Measurements from ENCODE around the gene ZFYVE27. TPM values are rescaled to one million over a fixed set of nuclear protein-coding genes. Genes with fewer than 3 reads are reported as not detected.
A peak's percentile ranks its signal among the peaks of the same experiment; 100 is the strongest.

The ZFYVE27 gene
- total and polyA plus RNA-seq, 2 experiments from 2014 or later, result 50.7 to 59.8 TPM

DNA sequence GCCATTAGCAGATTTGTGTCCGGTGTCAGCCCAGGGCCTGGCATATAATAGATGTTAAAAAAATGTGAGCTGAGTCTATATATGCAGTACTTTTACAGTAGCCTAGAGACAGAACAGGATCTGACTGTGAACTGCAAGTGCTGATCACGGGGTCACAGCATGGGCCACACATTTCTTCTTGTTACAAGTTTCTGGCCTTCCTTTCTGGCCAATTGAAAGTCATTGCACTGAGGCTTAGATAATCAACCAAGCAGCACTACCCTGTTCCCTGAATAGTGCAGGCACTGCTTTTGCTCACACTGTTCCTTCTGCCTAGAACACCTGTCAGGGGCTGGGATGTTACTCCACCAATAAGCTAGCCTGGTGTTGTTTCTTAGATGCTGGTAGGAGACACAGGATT, 28.8 kb upstream of the ZFYVE27 start:
- Histone ChIP-seq H3K27ac (peak overlapping the region; percentile 98), H3K4me3 (no peak overlapping the region), H3K27me3 (no peaks in the 10 kb centered on the region), H3K4me1 (ENCODE audit: low read depth) (peaks cover 10% of the 10 kb centered on the region), H3K9me3 (ENCODE audit: low read depth) (no peaks in the 10 kb centered on the region), H3K36me3 (no peaks in the 10 kb centered on the region)
- TF ChIP-seq, protein P1, sequence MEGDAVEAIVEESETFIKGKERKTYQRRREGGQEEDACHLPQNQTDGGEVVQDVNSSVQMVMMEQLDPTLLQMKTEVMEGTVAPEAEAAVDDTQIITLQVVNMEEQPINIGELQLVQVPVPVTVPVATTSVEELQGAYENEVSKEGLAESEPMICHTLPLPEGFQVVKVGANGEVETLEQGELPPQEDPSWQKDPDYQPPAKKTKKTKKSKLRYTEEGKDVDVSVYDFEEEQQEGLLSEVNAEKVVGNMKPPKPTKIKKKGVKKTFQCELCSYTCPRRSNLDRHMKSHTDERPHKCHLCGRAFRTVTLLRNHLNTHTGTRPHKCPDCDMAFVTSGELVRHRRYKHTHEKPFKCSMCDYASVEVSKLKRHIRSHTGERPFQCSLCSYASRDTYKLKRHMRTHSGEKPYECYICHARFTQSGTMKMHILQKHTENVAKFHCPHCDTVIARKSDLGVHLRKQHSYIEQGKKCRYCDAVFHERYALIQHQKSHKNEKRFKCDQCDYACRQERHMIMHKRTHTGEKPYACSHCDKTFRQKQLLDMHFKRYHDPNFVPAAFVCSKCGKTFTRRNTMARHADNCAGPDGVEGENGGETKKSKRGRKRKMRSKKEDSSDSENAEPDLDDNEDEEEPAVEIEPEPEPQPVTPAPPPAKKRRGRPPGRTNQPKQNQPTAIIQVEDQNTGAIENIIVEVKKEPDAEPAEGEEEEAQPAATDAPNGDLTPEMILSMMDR (IDR thresholded peaks at IDR 0.05; ENCODE audit: low read depth, low read length), result no peak
- DNase-seq (ENCODE audit: low read depth in 1 of 2, low spot score in 1 of 2), result no peak

DNA sequence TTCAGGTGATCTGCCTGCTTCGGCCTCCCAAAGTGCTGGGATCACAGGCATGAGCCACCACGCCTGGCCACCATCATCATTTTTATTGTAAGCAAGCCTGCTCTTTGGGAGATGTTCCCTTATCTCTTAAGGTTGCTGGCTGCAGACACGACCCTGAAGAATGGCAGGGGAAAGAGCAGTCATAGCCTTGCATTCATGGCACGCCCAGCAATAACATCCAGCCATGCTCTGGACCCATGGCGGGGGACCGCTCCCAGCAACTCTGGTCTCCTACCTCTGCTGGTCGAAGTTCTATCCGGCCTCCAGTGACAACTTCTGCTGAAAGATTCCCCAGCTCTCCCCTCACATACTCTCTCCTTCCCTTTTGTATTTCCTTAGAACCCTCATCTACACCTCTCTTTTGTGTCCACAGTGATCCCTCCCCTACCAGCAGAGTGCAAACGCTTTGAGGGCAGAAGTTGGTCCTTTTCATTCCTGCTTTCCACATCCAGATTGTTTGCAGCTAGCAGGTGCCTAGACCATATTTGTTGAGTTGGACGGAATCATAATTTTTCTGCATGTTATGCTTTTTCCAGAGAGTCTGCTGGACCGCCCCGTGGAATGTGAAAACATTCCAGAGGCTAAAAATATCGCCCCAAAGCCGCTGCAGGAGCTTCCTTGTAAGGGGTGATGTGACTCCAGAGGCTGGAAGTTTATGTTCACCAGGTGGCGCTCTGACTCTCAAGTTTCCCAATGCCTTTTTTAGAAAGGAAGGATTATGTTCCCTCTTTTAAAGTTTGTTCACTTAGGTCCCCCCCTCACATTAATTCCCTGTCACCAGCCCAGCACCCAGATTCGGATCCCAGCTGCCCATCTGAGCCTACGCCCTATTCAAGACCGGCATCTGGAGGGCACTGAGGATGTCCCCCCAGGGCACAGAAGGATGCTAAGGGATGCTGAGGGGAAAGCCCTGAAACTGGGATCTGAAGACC, 27.7 kb upstream of the ZFYVE27 start:
- no peaks in the 10 kb centered on the region for H3K27me3 ChIP-seq
- H3K36me3 ChIP-seq, result no peaks in the 10 kb centered on the region
- TF ChIP-seq, protein P1 (IDR thresholded peaks at IDR 0.05; ENCODE audit: low read depth, low read length), result peak; percentile 80
- H3K4me1 ChIP-seq (ENCODE audit: low read depth), result peaks cover 11% of the 10 kb centered on the region
- H3K9me3 ChIP-seq (ENCODE audit: low read depth), result no peaks in the 10 kb centered on the region
- H3K27ac ChIP-seq, result peak overlapping the region; percentile 98
- H3K4me3 ChIP-seq, result no peak overlapping the region
- peak; percentile 88 to 89 for DNase-seq (ENCODE audit: low read depth in 1 of 2, low spot score in 1 of 2)

DNA sequence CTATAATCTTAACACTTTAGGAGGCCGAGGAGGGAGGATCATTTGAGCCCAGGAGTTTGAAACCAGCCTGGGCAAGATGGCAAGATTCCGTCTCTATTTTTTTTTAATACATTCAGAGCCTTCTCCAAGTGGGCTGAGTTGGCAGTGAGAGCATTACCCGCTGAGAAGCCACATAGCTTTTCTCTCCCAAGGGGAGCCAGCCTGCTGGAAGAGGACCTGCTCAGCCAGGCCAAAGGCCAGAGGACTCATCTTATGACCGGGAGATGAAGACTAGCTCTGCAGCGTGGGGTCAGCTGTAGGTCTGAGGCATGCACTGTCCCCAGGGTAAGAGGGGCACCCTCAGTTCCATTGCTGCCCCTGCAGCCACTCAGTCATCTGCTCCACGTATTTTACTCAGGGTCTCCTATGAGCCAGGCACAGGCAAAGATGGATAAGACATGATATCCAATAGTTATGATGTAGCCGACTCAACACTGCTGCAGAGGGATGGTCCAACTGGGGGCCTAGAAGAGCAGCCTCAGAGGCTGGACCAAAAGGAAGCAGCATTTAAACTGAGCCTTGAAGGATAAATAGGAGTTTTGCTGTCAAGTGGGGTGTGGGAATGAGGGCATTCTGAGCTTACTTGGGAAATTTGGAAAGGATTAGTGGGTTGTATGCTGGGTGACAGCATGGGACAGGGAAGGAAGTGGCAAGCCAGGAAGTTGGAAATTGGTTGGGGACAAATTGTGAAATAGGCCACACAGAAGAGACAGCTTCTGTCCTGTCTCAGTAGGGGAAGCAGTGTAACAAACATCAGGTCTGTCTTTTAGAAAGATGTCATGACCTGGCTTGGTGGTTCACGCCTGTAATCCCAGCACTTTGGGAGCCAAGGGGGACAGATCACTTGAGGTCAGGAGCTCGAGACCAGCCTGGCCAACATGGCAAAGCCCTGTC, 25.0 kb upstream of the ZFYVE27 start:
- peaks cover 11% of the 10 kb centered on the region for H3K4me1 ChIP-seq (ENCODE audit: low read depth)
- H3K36me3 ChIP-seq, result no peaks in the 10 kb centered on the region
- TF ChIP-seq, protein P1 (IDR thresholded peaks at IDR 0.05; ENCODE audit: low read depth, low read length), result no peak
- no peak overlapping the region for H3K4me3 ChIP-seq
- no peaks in the 10 kb centered on the region for H3K27me3 ChIP-seq
- no peak overlapping the region for H3K27ac ChIP-seq
- DNase-seq (ENCODE audit: low read depth in 1 of 2, low spot score in 1 of 2), result no peak
- no peaks in the 10 kb centered on the region for H3K9me3 ChIP-seq (ENCODE audit: low read depth)

DNA sequence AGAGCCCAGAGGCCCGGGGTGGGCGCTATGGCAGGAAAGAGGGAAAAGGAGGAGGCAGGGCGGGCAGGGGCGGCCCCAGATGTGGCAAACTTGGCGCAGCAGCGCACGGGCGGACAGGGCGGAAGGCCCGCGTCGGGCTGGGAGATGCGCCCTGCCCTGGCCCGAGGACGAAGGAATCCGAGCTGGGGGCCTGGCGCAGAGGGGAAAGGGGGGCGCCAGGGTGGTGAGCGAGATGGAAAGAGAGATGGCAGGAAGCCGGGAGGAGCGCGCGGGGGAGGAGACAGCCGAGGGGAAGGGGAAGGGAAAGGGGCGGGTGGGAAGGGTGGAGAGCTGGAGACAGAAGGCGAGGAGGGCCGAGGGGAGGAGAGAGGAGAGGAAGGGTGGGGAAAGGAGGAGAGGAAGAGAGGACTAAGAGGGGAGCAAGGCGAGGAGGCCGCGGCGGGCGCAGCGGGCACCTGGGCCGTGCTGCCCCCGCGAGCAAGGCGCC, 23.5 kb upstream of the ZFYVE27 start, which contains the start of gene MARVELD1:
TSS of gene MARVELD1 (plus strand) at position 392 of the 487 bp plus-strand sequence. CDS start 147 bp downstream, outside the sequence.
- DNase-seq (ENCODE audit: low read depth in 1 of 2, low spot score in 1 of 2), result peak; percentile 55 to 91
- peak within 1 kb of the TSS; percentile 63 for H3K27ac ChIP-seq

More for the DNA sequence above, 23.5 kb upstream of the ZFYVE27 start, which contains the start of gene MARVELD1:
- Histone ChIP-seq H3K4me3 (peak within 1 kb of the TSS; percentile 37), H3K9me3 (ENCODE audit: low read depth) (no peaks in the 10 kb centered on the region), H3K27me3 (no peaks in the 10 kb centered on the region), H3K4me1 (ENCODE audit: low read depth) (peaks cover 11% of the 10 kb centered on the region), H3K36me3 (no peaks in the 10 kb centered on the region)
- TF ChIP-seq, protein P1 (IDR thresholded peaks at IDR 0.05; ENCODE audit: low read depth, low read length), result no peak
